Midbrain (tissue), 1 donor: ENCODE results near the gene NPIPA8.
"Not testable (repeated sequence)": the region's sequence is repeated elsewhere in the genome, so short reads cannot be mapped to it uniquely, and the experiment has no call there.

Experiments used
- DNase-seq: peaks from one replicate; lab custom pipeline; 2025; lab: John Stamatoyannopoulos, UW

NPIPA8 gene

DNA sequence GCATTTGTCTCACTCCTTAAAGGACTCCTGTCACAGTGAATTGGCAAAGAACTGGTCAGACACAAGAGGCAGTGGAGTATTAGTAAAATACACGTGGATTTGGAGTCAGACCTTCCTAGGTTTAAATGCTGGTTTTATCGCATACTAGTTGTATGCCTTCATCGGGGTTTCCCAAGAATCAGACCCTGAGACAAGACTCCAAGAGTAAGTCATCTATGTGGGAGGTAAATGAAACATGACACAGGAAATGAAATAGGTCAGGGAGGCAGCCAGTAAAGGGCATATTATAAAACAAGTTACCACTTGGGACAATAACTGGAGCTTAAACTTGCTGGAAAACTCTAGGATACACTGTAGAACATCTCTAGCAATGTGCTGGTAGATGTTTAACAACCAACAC, 59.8 kb downstream of the NPIPA8 start:
- not testable (repeated sequence) for DNase-seq

DNA sequence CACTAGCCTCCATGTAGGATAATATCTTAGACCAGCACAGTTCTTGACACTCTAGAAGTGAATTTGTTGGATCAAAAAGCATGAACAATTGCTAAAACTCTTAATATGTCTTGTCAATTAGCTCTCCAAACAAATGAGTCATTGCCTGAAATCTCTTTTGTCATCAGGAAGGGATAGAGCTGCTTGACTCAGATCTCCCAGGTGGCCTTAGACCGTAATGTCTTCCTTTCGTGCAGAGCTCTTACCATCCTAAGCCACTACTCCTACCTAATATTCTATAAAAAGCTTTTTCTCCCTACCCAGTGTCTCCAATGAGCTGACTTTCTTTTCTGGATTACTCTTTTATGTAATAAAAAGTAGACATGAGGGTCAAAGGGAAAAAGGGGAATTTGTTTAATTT, 66.4 kb downstream of the NPIPA8 start:
- DNase-seq: not testable (repeated sequence)
